Eye (tissue), 1 donor: Measurements from ENCODE around the gene OR7E24.

Experiments
- DNase-seq: peaks from one replicate; pipeline ENCODE4 v3.0.0-alpha.2; 2015

The OR7E24 gene

GRCh38 chr19:9250630-9251029, at the start of gene OR7E24:
Gene OR7E24 (plus strand): TSS chr19:9250930. CDS start chr19:9251044, 114 bp downstream.
- DNase-seq, result no peak

- peak; percentile 83 for DNase-seq
Observed at GRCh38 chr19:9205501-9206113, 45.1 kb upstream of the OR7E24 start.

- no peak for DNase-seq
Observed at GRCh38 chr19:9219489-9219888, 31.2 kb upstream of the OR7E24 start, which contains the start of gene OR7D4. Gene OR7D4 (minus strand): TSS chr19:9219589. CDS start chr19:9214837, 4,752 bp downstream.

- no peak for DNase-seq
Observed at GRCh38 chr19:9251236-9251635, 506 bp downstream of the OR7E24 start.

- peak; percentile 17 for DNase-seq
Observed at GRCh38 chr19:9283485-9283884, 32.8 kb downstream of the OR7E24 start.

GRCh38 chr19:9289231-9289884, 38.6 kb downstream of the OR7E24 start:
- no peak for DNase-seq

- DNase-seq, result no peak
Observed at GRCh38 chr19:9295411-9295849, 44.7 kb downstream of the OR7E24 start.

- DNase-seq, result no peak
Observed at GRCh38 chr19:9296336-9296735, 45.6 kb downstream of the OR7E24 start.
